Measurements from ENCODE around the gene PRH2. TPM values are rescaled to one million over a fixed set of nuclear protein-coding genes. Genes with fewer than 3 reads are reported as not detected.

Gene PRH2
- total and polyA plus RNA-seq, 2 donors (not counting 3 experiments of a cell fraction or from before 2014, with no cell fraction given), result not detected

DNA sequence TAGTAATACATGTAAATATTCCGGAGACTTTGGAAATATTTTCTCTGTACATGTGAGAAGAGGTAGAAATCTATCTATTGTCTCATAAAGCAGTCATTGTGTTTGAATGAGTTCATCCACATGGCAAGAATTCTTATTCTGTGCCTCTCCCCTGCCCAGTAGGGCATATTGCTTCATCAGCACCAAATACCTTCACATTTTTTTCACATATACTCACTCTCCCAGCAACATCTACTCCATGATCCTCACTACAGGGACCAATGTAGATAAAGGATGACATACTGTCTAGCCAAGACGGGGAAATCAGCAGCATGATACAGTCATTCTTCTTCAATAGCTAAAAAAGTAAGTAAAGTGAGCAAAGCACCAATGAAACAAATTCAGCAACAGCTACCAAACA is 11.4 kb downstream of the PRH2 start:
- H2AFZ ChIP-seq (ENCODE audit: low read depth, low read length), result no peak overlapping the region
- no peak for FAIRE-seq
- peaks cover 2% of the 10 kb centered on the region for H4K20me1 ChIP-seq (replicated peaks; ENCODE audit: control insufficient read depth, extremely low read depth, insufficient read depth, low read length)
- no TSS peak for BruUV-seq (replicated peaks)
- no peak overlapping the region for H3K4me3 ChIP-seq (replicated peaks in 1 of 3; ENCODE audit: insufficient read depth in 1 of 3, low read depth in 1 of 3, low read length in 3 of 3)
- H3K9ac ChIP-seq (replicated peaks; ENCODE audit: extremely low read depth, insufficient read depth, low read length), result no peak overlapping the region
- dilution Hi-C loops (cut with MboI; ENCODE audit: extremely low pct_ligation_motif_present, low sequenced_read_pairs) (no loop called here), intact Hi-C loops (cut with micrococcal nuclease) (no loop called here)
- POLR2A ChIA-PET, result no interaction called here
- H3K27me3 ChIP-seq (ENCODE audit: control insufficient read depth in 2 of 2, insufficient read depth in 2 of 2, low read length in 2 of 2), result no peaks in the 10 kb centered on the region
- no peaks in the 10 kb centered on the region for H3K36me3 ChIP-seq (ENCODE audit: control insufficient read depth in 2 of 2, extremely low read depth in 1 of 2, insufficient read depth in 2 of 2, low read length in 2 of 2)
- no peak overlapping the region for H3K27ac ChIP-seq (ENCODE audit: insufficient read depth, low read depth, low read length)
- no peaks in the 10 kb centered on the region for H3K79me2 ChIP-seq (ENCODE audit: control insufficient read depth, insufficient read depth, low read length)
- CTCF ChIA-PET, result no interaction called here
- no peaks in the 10 kb centered on the region for H3K4me1 ChIP-seq (ENCODE audit: control insufficient read depth, extremely low read depth, insufficient read depth, low read length)
- DNase-seq (ENCODE audit: low read depth, low spot score), result no peak
- no peaks in the 10 kb centered on the region for H3K9me3 ChIP-seq (replicated peaks; ENCODE audit: control insufficient read depth, insufficient read depth, low read length)
- H3K9me1 ChIP-seq (replicated peaks; ENCODE audit: control insufficient read depth, extremely low read depth, insufficient read depth, low read length), result no peaks in the 10 kb centered on the region
- no peak overlapping the region for H3K4me2 ChIP-seq (ENCODE audit: insufficient read depth, low read length)
- no peak for TF ChIP-seq POLR2A (IDR thresholded peaks at IDR 0.05; ENCODE audit: low read depth, low read length)
- no peak for TF ChIP-seq EZH2 (IDR thresholded peaks at IDR 0.05; ENCODE audit: borderline replicate concordance, low read depth, low read length, severe bottlenecking)
- no peak for TF ChIP-seq POLR2AphosphoS5 (IDR thresholded peaks at IDR 0.05; ENCODE audit: insufficient read depth, low read depth, low read length)
- TF ChIP-seq, protein P1, sequence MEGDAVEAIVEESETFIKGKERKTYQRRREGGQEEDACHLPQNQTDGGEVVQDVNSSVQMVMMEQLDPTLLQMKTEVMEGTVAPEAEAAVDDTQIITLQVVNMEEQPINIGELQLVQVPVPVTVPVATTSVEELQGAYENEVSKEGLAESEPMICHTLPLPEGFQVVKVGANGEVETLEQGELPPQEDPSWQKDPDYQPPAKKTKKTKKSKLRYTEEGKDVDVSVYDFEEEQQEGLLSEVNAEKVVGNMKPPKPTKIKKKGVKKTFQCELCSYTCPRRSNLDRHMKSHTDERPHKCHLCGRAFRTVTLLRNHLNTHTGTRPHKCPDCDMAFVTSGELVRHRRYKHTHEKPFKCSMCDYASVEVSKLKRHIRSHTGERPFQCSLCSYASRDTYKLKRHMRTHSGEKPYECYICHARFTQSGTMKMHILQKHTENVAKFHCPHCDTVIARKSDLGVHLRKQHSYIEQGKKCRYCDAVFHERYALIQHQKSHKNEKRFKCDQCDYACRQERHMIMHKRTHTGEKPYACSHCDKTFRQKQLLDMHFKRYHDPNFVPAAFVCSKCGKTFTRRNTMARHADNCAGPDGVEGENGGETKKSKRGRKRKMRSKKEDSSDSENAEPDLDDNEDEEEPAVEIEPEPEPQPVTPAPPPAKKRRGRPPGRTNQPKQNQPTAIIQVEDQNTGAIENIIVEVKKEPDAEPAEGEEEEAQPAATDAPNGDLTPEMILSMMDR (IDR thresholded peaks at IDR 0.05; ENCODE audit: extremely low read depth in 1 of 2, insufficient read depth in 1 of 2, low read depth in 1 of 2, low read length in 2 of 2), result no peak
- no peak for TF ChIP-seq GATA2 (IDR thresholded peaks at IDR 0.05; ENCODE audit: insufficient read depth, insufficient read length, low read depth, low read length)
- no peak for TF ChIP-seq MYC (IDR thresholded peaks at IDR 0.05; ENCODE audit: low read depth, low read length)
- TF ChIP-seq JUN (IDR thresholded peaks at IDR 0.05; ENCODE audit: borderline replicate concordance, insufficient read depth, insufficient read length, low read depth), result no peak
- TF ChIP-seq, protein P2, sequence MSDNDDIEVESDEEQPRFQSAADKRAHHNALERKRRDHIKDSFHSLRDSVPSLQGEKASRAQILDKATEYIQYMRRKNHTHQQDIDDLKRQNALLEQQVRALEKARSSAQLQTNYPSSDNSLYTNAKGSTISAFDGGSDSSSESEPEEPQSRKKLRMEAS (IDR thresholded peaks at IDR 0.05; ENCODE audit: insufficient read depth, insufficient read length), result no peak
- TF ChIP-seq FOS (IDR thresholded peaks at IDR 0.05; ENCODE audit: borderline replicate concordance, insufficient read depth, low read length), result no peak

Measured in endothelial cell of umbilical vein (primary cell).